Choroid plexus epithelial cell (primary cell): ENCODE measurements around the gene ARL4D.

Source experiments
- DNase-seq: peaks from one replicate; pipeline ENCODE4 v3.0.0-alpha.2; 2010; ENCODE audit warnings: low read depth
- H3K4me3 ChIP-seq: 2 replicates; pipeline ENCODE4 v1.5.1; 2011; ENCODE audit warnings: low read depth, mild to moderate bottlenecking, control low read depth, low read length, moderate library complexity
- CTCF ChIP-seq: conservative IDR thresholded peaks from 2 replicates; pipeline ENCODE4 v1.5.1; 2011; ENCODE audit warnings: low read depth, mild to moderate bottlenecking, control low read depth, inconsistent platforms, low read length, moderate library complexity

ARL4D gene

GRCh38 chr17:43449470-43450248, 50.9 kb downstream of the ARL4D start:
- no peak for TF ChIP-seq CTCF
- H3K4me3 ChIP-seq, result no peak overlapping the region
- no peak for DNase-seq
